H1 (cell line): ENCODE measurements around the gene NOC4L.

ENCODE experiments used
- CEBPB ChIP-seq: IDR thresholded peaks from 2 replicates; pipeline ENCODE4 v1.6.1; 2012; ENCODE audit warnings: low read depth, low read length
- CHD1 ChIP-seq: IDR thresholded peaks from 2 replicates; pipeline ENCODE4 v1.6.1; 2012; ENCODE audit warnings: low read depth, low read length, improper control_type of control experiment
- CTCF ChIP-seq, 3 experiments: IDR thresholded peaks; 1 replicate in 2 of 3; 2 replicates in 1 of 3; pipeline versions ENCODE4 v1.5.1 to v1.6.1; 2011; ENCODE audit warnings: low read length in 3 of 3, mild to moderate bottlenecking in 3 of 3, inconsistent platforms in 2 of 3, low read depth in 1 of 3, moderate library complexity in 1 of 3; ENCODE audit not compliant: insufficient read depth in 1 of 3; ENCODE audit errors: control extremely low read depth in 1 of 3
- EP300 ChIP-seq, 2 experiments: IDR thresholded peaks; 1 replicate in 1 of 2; 2 replicates in 1 of 2; pipeline ENCODE4 v1.6.1; 2011 to 2012; ENCODE audit warnings: low read depth in 2 of 2, low read length in 2 of 2, mild to moderate bottlenecking in 2 of 2, borderline replicate concordance in 1 of 2, inconsistent platforms in 1 of 2, moderate library complexity in 1 of 2
- MAX ChIP-seq: IDR thresholded peaks from 2 replicates; pipeline ENCODE4 v1.6.1; 2012; ENCODE audit warnings: inconsistent platforms
- RFX5 ChIP-seq: IDR thresholded peaks from 2 replicates; pipeline ENCODE4 v1.6.1; 2011; ENCODE audit warnings: low read depth, low read length, improper control_type of control experiment, borderline replicate concordance
- RNF2 ChIP-seq: fragments of 200-900, 300-1000 bp; sonication (generic); IDR thresholded peaks from 2 replicates; pipeline ENCODE4 v1.7.1; 2016; ENCODE audit warnings: borderline replicate concordance, low read depth, mild to moderate bottlenecking, antibody characterized with exemption, low read length; ENCODE audit not compliant: poor library complexity, severe bottlenecking; ENCODE audit errors: missing control alignments
- SP1 ChIP-seq: IDR thresholded peaks from 2 replicates; pipeline ENCODE4 v1.6.1; 2011; ENCODE audit warnings: low read depth, low read length
- YY1 ChIP-seq: IDR thresholded peaks from 2 replicates; pipeline ENCODE4 v1.6.1; 2011; ENCODE audit warnings: low read depth, mild to moderate bottlenecking, low read length
- TF ChIP-seq, protein P1 (sequence below): IDR thresholded peaks from 2 replicates; pipeline ENCODE4 v1.6.1; 2012; ENCODE audit warnings: inconsistent platforms

GRCh38 chr12:132109741-132110140, 34.5 kb upstream of the NOC4L start:
- TF ChIP-seq CTCF (IDR thresholded peaks at IDR 0.05; ENCODE audit: control extremely low read depth in 1 of 3, insufficient read depth in 1 of 3, low read depth in 1 of 3, low read length in 3 of 3) (no peak), YY1 (no peak), MAX (no peak), RNF2 (no peak), SP1 (no peak), RFX5 (no peak), CHD1 (no peak), EP300 (IDR thresholded peaks at IDR 0.05; ENCODE audit: borderline replicate concordance in 1 of 2, low read depth in 2 of 2, low read length in 2 of 2) (no peak), CEBPB (no peak)
- TF ChIP-seq, protein P1, sequence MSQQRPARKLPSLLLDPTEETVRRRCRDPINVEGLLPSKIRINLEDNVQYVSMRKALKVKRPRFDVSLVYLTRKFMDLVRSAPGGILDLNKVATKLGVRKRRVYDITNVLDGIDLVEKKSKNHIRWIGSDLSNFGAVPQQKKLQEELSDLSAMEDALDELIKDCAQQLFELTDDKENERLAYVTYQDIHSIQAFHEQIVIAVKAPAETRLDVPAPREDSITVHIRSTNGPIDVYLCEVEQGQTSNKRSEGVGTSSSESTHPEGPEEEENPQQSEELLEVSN, result no peak
